DMS153 treated with DMSO at 0.1 percent for 48 hours (cell line): ENCODE data around the gene HAGHL.
"Not testable (repeated sequence)": the region's sequence is repeated elsewhere in the genome, so short reads cannot be mapped to it uniquely, and the experiment has no call there.

Experiments used
- DNase-seq: peaks from one replicate; lab custom pipeline; 2025; ENCODE audit not compliant: unreplicated experiment; lab: John Stamatoyannopoulos, UW

HAGHL gene

GRCh38 chr16:687499-687898, 39.4 kb upstream of the HAGHL start:
- DNase-seq, result no peak

- no peak for DNase-seq
Observed at GRCh38 chr16:689175-689897, 37.6 kb upstream of the HAGHL start.

- not testable (repeated sequence) for DNase-seq
Observed at GRCh38 chr16:691242-691641, 35.7 kb upstream of the HAGHL start.

GRCh38 chr16:692356-693108, 34.4 kb upstream of the HAGHL start:
- no peak for DNase-seq

- DNase-seq, result no peak
Observed at GRCh38 chr16:693364-693763, 33.5 kb upstream of the HAGHL start.

GRCh38 chr16:693766-694165, 33.1 kb upstream of the HAGHL start:
- no peak for DNase-seq

GRCh38 chr16:694187-694862, 32.6 kb upstream of the HAGHL start:
- no peak for DNase-seq

GRCh38 chr16:694863-695354, 32.0 kb upstream of the HAGHL start:
- DNase-seq, result no peak

- peak; percentile 94 for DNase-seq
Observed at GRCh38 chr16:695355-696089, 31.4 kb upstream of the HAGHL start.

GRCh38 chr16:698911-699671, 27.8 kb upstream of the HAGHL start:
- no peak for DNase-seq

- no peak for DNase-seq
Observed at GRCh38 chr16:700684-701584, 26.0 kb upstream of the HAGHL start.

GRCh38 chr16:702341-702740, 24.6 kb upstream of the HAGHL start:
- no peak for DNase-seq

GRCh38 chr16:703406-703805, 23.5 kb upstream of the HAGHL start:
- no peak for DNase-seq

GRCh38 chr16:704047-704446, 22.9 kb upstream of the HAGHL start:
- DNase-seq, result no peak

GRCh38 chr16:704552-705380, 22.1 kb upstream of the HAGHL start:
- no peak for DNase-seq

- no peak for DNase-seq
Observed at GRCh38 chr16:705431-706188, 21.3 kb upstream of the HAGHL start, which contains the start of gene FBXL16. Gene FBXL16, minus strand, starts transcription at chr16:705801. Its CDS starts 8,396 bp downstream, at chr16:697405.

- no peak for DNase-seq
Observed at GRCh38 chr16:706189-707061, 20.5 kb upstream of the HAGHL start.
